Measurements from ENCODE around the gene YAF2.

GRCh38 chr12:42270596-42270995 is 32.5 kb upstream of the YAF2 start:
- TF ChIP-seq CTCF (IDR thresholded peaks at IDR 0.05) (no peak), POLR2A (IDR thresholded peaks at IDR 0.05) (no peak)
